ENCODE data around the gene CTSF. TPM values are rescaled to one million over a fixed set of nuclear protein-coding genes. Genes with fewer than 3 reads are reported as not detected.

CTSF gene
- total RNA-seq, 1 donor from 2014 or later, result not detected

GRCh38 chr11:66564984-66565383, 3.4 kb downstream of the CTSF start:
- Mint-ChIP-seq H3K27me3 (ENCODE audit: unreplicated experiment) (peaks cover 5% of the 10 kb centered on the region), H3K4me1 (ENCODE audit: unreplicated experiment) (no peaks in the 10 kb centered on the region), H3K4me3 (ENCODE audit: unreplicated experiment) (no peak overlapping the region), H3K27ac (ENCODE audit: unreplicated experiment) (no peak overlapping the region), H3K36me3 (ENCODE audit: unreplicated experiment) (no peaks in the 10 kb centered on the region), H3K9me3 (ENCODE audit: unreplicated experiment) (no peaks in the 10 kb centered on the region)
- DNase-seq (ENCODE audit: extremely low spot score, unreplicated experiment), result no peak
- no peak for TF ChIP-seq CTCF (IDR thresholded peaks at IDR 0.05)

- no peak for TF ChIP-seq CTCF (IDR thresholded peaks at IDR 0.05)
- H3K27ac Mint-ChIP-seq (ENCODE audit: unreplicated experiment), result no peak overlapping the region
- H3K36me3 Mint-ChIP-seq (ENCODE audit: unreplicated experiment), result no peaks in the 10 kb centered on the region
- no peaks in the 10 kb centered on the region for H3K9me3 Mint-ChIP-seq (ENCODE audit: unreplicated experiment)
- peaks cover 3% of the 10 kb centered on the region for H3K27me3 Mint-ChIP-seq (ENCODE audit: unreplicated experiment)
- H3K4me1 Mint-ChIP-seq (ENCODE audit: unreplicated experiment), result no peaks in the 10 kb centered on the region
- no peak overlapping the region for H3K4me3 Mint-ChIP-seq (ENCODE audit: unreplicated experiment)
- no peak for DNase-seq (ENCODE audit: extremely low spot score, unreplicated experiment)
These were observed 3.9 kb downstream of the CTSF start for GRCh38 chr11:66564538-66564937.

DNA sequence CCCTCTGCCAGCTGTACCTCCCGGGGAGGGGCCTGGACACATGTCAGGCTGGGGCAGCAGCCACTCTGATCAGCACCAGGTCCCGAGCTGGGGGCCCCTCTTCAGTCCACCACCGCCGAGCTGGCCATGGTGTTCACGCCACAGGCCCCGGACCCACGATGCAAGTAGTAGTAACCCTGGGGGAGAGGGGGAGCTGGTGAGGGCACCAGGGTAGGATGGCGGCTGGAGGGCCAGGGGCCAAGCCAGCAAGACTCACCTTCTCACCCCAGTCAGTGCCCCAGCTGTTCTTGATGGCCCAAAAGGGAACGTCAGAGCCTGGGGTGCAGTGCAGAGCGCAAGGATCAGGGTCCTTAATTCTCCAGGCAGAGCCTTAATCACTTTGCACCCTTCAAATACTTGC, 4.6 kb downstream of the CTSF start:
- H3K9me3 Mint-ChIP-seq (ENCODE audit: unreplicated experiment), result no peaks in the 10 kb centered on the region
- H3K4me3 Mint-ChIP-seq (ENCODE audit: unreplicated experiment), result no peak overlapping the region
- no peaks in the 10 kb centered on the region for H3K36me3 Mint-ChIP-seq (ENCODE audit: unreplicated experiment)
- no peak for TF ChIP-seq CTCF (IDR thresholded peaks at IDR 0.05)
- peaks cover 3% of the 10 kb centered on the region for H3K27me3 Mint-ChIP-seq (ENCODE audit: unreplicated experiment)
- no peaks in the 10 kb centered on the region for H3K4me1 Mint-ChIP-seq (ENCODE audit: unreplicated experiment)
- no peak for DNase-seq (ENCODE audit: extremely low spot score, unreplicated experiment)
- no peak overlapping the region for H3K27ac Mint-ChIP-seq (ENCODE audit: unreplicated experiment)

DNA sequence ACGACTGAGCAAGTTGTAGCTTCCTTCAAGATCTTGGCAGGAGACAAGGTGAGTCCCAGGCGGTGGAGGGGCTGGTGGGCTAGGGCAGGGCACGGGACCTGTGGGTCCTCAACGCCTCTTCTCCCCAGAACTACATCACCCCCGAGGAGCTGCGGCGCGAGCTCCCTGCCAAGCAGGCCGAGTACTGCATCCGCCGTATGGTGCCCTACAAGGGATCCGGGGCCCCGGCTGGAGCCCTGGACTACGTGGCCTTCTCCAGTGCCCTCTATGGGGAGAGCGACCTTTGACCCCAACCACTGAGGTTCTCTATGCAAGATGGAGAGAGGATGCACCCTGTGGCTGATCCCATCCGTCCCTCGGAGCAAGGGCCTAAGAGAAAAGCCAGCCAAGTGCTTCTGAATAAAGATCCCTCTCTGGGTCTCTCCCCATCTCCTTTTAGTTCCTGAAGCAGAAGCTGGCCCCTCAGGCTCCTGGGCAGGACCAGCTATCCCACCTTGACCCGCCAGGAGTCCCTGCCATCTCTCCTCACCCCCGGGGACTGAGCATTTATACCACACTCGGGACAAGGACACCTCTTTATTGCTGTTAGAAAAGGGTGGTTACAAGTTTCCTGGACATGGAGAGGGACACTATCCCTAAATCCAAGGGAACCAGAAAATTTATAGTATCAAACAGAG, 5.4 kb downstream of the CTSF start:
- no peak for TF ChIP-seq CTCF (IDR thresholded peaks at IDR 0.05)
- DNase-seq (ENCODE audit: extremely low spot score, unreplicated experiment), result no peak
- Mint-ChIP-seq H3K36me3 (ENCODE audit: unreplicated experiment) (no peaks in the 10 kb centered on the region), H3K27ac (ENCODE audit: unreplicated experiment) (no peak overlapping the region), H3K4me1 (ENCODE audit: unreplicated experiment) (no peaks in the 10 kb centered on the region), H3K9me3 (ENCODE audit: unreplicated experiment) (no peaks in the 10 kb centered on the region), H3K27me3 (ENCODE audit: unreplicated experiment) (peaks cover 3% of the 10 kb centered on the region), H3K4me3 (ENCODE audit: unreplicated experiment) (no peak overlapping the region)

GRCh38 chr11:66562275-66562674, 6.1 kb downstream of the CTSF start:
- no peak for TF ChIP-seq CTCF (IDR thresholded peaks at IDR 0.05)
- Mint-ChIP-seq H3K4me3 (ENCODE audit: unreplicated experiment) (no peak overlapping the region), H3K36me3 (ENCODE audit: unreplicated experiment) (no peaks in the 10 kb centered on the region), H3K27me3 (ENCODE audit: unreplicated experiment) (peaks cover 3% of the 10 kb centered on the region), H3K4me1 (ENCODE audit: unreplicated experiment) (no peaks in the 10 kb centered on the region), H3K27ac (ENCODE audit: unreplicated experiment) (no peak overlapping the region), H3K9me3 (ENCODE audit: unreplicated experiment) (no peaks in the 10 kb centered on the region)
- DNase-seq (ENCODE audit: extremely low spot score, unreplicated experiment), result no peak

Data from osteocyte (in vitro differentiated cells).